HG02970 (cell line): ENCODE results near the gene ASTN2.

Source experiments
- ATAC-seq: cut with Tn5 transposase; IDR thresholded peaks from one replicate; pipeline ENCODE4 v1.9.1; 2021; ENCODE audit warnings: mild to moderate bottlenecking, moderate library complexity, moderate number of reproducible peaks; ENCODE audit not compliant: unreplicated experiment, low FRiP score

Gene ASTN2

DNA sequence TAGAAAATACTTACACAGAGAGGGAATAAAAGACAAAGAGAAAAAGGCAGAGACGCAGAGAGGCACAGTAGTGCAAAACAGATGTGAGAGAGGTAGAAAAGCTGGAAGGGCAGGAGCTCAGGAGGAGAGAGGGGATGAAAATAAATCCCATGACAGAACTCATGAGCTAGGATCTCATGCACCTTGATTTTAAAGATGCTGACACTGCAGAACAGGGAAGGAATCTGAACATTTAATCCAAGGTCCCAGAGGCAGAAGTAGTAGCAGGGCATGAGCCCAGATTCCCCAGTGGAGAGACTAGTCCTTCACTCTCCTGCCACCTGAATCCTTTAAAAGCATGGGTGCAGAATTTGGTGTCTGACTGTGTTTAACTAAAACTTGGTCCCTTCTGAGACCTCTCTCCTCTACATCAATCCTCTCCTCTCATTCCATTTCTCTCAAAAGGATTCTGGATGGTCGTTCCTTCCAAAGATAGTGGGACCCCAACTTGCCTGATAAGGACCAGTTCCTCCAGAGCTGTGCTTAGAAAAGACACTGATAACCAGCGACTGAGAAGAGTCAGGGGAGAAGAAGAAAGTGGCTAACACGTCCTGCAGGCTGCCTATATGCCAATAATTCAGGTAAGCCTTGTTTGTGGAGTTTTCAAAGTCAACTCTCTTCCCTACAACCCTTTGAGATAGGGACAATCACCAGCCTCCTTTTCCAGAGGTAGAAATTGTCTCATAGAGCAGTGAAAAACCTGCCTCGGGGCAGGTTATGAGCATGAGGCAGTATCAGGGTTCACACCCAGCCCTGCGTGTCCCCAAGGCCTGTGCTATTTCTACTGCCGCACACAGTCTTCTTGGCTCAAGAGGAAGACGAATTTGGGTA lies 931.0 kb downstream of the ASTN2 start:
- no peak for ATAC-seq

DNA sequence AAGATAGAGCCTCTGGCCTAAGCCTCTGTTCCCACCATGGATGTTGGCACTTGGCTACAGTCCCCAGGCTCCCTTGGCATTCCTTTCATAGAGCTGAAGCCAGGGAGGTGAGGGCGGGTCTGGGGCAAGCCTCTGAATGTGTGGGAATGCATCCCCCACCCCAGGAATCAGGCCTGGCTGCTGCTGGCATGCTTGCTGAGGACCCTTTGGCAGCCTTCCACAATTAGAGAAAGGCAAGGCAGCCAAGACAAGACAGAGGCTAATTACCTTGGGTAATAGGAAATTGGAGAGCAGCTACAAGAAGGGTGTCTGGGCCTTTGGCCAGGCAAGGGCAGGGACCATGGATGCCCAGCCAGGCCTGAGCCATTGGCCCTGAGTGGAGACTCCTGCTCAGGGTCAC lies 932.1 kb downstream of the ASTN2 start:
- no peak for ATAC-seq

- ATAC-seq = no peak
Measured at GRCh38 chr9:116480700-116481099, 934.2 kb downstream of the ASTN2 start.

GRCh38 chr9:116479967-116480366 lies 934.9 kb downstream of the ASTN2 start:
- no peak for ATAC-seq

DNA sequence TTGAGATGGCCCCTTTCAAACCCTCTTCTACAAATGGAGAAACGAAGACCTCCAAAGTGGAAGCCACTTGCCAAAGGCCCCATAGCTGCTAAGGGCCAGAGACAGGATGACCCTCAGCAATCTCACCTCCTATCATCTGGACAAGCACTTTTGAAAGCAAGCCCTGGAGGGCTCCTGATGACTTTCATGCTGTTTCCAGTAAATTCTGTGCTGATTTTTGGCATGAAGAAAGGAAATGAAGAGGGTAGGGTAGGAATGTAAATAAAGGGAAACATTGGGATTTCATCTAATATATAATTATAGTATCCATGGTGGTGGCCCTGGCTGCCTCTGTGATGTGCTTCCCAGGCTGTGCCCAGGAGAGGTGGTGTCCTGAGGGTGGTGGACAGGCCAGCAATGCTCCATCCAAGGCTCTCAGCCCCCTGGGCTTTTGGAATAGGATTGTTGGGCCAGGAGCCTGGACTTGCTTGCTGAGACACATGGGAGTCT lies 935.8 kb downstream of the ASTN2 start:
- no peak for ATAC-seq

DNA sequence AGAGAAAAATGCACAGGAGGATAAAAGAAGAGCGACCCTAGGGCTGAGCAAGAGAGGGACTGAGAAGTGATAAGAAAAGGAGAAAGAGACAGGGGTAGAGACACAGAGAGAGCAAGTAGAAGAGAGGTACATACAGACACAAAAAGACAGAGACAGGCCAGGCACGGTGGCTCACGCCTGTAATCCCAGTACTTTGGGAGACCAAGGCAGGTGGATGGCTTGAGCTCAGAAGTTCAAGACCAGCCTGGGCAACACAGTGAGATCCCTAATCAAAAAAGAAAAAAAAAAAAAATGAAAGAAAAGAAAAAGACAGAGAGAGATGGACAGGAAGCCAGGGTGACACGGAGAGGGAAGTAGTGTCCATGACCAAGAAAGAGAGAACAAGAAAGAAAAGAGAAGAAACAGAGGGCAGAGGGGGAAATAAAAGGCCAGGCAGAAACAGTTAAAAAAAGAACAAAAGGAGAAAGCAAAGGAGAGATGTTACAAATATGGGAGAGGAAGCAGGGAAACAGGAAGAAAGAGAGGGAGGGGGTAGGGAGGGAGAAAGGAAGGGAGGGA lies 937.2 kb downstream of the ASTN2 start:
- ATAC-seq = no peak

DNA sequence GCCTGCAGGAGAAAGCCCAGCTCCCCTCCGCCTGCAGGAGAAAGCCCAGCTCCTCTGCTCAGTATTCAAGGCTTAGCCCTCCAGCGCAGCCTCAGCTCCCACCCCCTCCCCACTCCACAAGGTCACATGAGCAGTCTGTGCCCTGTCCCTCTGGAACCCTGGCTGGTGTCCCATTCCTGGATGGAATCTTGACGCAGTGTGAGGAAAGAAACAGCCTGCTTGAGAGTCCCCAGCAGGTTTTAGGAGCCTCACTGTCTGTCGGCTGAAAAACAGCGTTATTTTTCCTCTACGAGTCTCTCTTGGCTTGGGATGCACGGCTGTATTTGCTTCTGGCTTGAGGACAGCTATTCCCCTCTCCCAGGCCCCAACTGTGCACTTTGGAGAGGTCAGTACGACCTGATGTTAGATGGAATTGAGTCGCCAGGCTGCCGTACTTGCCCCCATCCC lies 937.9 kb downstream of the ASTN2 start:
- ATAC-seq = no peak

GRCh38 chr9:116476002-116476401 lies 938.9 kb downstream of the ASTN2 start:
- no peak for ATAC-seq

- no peak for ATAC-seq
Measured at GRCh38 chr9:116475201-116475600, 939.7 kb downstream of the ASTN2 start.

DNA sequence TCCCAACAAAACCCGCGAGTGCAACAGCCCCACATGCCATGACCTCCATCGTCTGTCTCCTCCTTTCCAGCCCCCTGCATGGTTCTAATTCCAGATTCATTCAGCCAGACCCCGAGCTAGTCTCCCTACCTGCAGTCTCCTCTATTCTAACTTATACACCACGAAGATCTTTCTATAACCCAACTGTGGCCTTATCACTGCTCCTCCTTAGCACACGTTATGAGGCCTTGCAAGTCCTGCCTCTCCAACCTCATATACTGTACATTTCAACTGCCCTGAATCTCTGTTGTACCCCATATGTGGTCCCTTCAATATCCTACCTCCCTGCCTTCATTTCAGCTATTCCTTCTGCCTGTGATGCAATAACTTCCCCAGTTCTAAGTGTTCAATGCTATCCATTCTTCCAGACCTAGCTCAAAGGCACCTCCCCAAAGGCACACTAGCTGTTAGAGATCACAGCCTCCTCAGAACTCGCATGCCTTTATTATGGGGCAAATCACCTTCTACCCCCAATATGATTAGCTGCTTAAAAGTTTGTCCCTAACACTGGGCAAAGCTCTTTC lies 942.8 kb downstream of the ASTN2 start:
- no peak for ATAC-seq

GRCh38 chr9:116471093-116471906 lies 943.6 kb downstream of the ASTN2 start:
- no peak for ATAC-seq

GRCh38 chr9:116468793-116469527 lies 945.9 kb downstream of the ASTN2 start:
- no peak for ATAC-seq

DNA sequence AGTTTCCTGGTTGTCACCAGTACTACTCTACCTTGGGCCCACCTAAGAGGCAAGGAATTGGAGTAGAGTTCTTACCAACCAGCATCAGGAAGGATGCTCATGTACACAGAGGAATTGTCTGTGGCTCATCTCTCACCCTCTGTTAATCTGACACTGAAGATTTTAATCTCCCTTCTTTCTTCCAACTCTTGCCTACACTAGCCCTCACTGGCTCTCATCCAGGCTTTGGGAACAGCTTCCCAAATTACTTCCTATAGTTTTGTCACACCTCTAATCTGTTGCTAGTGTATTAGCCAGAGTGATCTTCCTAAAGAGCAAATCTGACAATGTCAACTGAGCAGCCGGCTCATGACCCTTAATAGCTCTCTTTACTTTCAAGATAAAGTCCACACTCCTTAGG lies 946.5 kb downstream of the ASTN2 start:
- ATAC-seq = no peak

- no peak for ATAC-seq
Measured at GRCh38 chr9:116467740-116468351, 947.0 kb downstream of the ASTN2 start.

DNA sequence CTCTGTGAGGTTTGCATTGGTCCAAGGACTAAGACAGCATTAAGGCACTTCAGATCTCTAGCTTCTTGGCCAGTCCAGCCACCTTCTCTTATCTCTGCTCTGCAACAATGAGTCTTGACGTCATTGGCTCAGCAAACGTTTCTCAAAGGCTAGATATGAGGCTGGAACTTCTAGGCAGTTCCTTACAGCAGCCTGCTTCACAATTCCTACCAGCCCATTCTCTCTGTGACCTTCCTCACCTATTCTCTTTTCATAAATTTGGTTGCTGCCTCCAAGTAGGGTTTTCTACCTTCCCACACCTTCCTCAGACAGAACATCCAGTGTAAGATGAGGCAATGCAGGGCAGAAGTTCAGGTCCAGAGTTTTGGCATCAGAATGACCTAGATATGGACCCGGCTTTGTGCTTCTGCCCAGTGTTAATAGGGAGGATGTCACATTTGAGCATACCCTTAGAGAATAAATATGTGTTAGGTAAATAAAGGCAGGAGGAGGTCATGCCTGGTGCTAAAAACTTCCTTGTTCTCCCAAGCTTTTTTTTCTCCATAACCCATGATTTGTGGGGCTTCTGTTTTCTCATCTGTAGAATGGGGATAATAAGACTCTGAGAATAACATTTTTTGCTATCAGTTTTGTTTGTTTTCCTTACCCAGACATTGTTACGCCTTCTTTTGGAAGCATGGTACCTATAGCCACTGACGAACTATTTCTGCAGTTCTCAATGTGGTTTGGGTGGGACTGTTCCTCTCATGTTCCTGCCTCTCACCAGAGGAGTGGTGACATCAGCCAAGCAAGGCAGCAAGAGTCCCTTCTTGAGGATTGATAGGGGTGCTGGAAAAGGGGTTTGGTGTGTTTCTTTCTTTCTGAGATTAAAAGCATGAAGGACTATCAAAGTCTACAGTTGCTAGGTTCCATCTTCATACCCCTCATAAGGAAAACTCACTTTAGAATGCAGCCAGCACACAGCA lies 948.3 kb downstream of the ASTN2 start:
- no peak for ATAC-seq

GRCh38 chr9:116465576-116466270 lies 949.1 kb downstream of the ASTN2 start:
- no peak for ATAC-seq

- ATAC-seq = no peak
Measured at GRCh38 chr9:116464987-116465571, 949.8 kb downstream of the ASTN2 start.

DNA sequence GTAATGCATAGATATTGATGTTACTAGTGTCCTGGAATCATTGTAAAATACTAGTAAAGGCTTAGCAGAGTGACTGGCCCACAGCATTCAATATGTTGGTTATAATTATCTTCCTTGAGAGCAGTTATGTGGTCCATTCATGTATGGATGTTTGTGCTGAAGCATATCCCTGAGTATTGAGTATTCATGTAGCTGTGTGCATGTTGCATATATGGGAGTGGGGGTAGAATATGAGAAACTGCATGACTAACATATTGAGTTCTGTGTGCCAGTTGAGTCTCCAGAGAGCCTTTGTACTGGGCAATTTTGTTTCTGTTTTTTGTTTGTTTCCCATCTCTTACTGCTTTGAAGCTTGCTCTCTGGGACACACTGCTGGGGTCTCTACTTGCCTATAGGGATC lies 950.4 kb downstream of the ASTN2 start:
- no peak for ATAC-seq
